WTC11 (cell line): ENCODE data around the gene RIOK1. TPM values are rescaled to one million over a fixed set of nuclear protein-coding genes. Genes with fewer than 3 reads are reported as not detected.

Experiments used
- ATAC-seq: fragments of 200-7000 bp; cut with Tn5 transposase; 2 replicates; pipeline ENCODE4 v1.10.0; 2021; ENCODE audit warnings: mild to moderate bottlenecking, moderate library complexity
- CTCF ChIA-PET: fragments of 300-600 bp; sonication (Branson Sonifier 250); formaldehyde crosslinking; loops from one replicate; lab custom pipeline; 2021; ENCODE audit warnings: antibody characterized with exemption; lab: Charles Lee
- POLR2A ChIA-PET: fragments of 350-600 bp; sonication (Branson Sonifier 250); formaldehyde crosslinking; loops from one replicate; lab custom pipeline; 2021; ENCODE audit warnings: antibody characterized with exemption; lab: Charles Lee
- DNase-seq: peaks from one replicate; pipeline ENCODE4 v3.0.0; 2021; ENCODE audit warnings: low spot score
- H3K27ac Mint-ChIP-seq: 2 replicates; pipeline ENCODE4 v1.8.0; 2021; ENCODE audit warnings: mixed read lengths
- H3K27me3 Mint-ChIP-seq: 2 replicates; pipeline ENCODE4 v1.8.0; 2021; ENCODE audit warnings: low read depth, mild to moderate bottlenecking, moderate library complexity, mixed read lengths
- H3K36me3 Mint-ChIP-seq: 2 replicates; pipeline ENCODE4 v1.8.0; 2021; ENCODE audit warnings: mixed read lengths
- H3K4me1 Mint-ChIP-seq: 2 replicates; pipeline ENCODE4 v1.8.0; 2022; ENCODE audit warnings: mixed read lengths
- H3K4me3 Mint-ChIP-seq: 2 replicates; pipeline ENCODE4 v1.8.0; 2021; ENCODE audit warnings: mild to moderate bottlenecking, moderate library complexity, mixed read lengths
- H3K9me3 Mint-ChIP-seq: 2 replicates; pipeline ENCODE4 v1.8.0; 2021; ENCODE audit warnings: mixed read lengths
- ATF3 ChIP-seq: sonication (generic); formaldehyde crosslinking; conservative IDR thresholded peaks from 2 replicates; pipeline ENCODE4 v1.8.1; 2022; ENCODE audit warnings: mild to moderate bottlenecking, missing genetic modification reagents
- CBFB ChIP-seq: sonication (generic); formaldehyde crosslinking; IDR thresholded peaks from 2 replicates; pipeline ENCODE4 v1.8.1; 2022; ENCODE audit warnings: mild to moderate bottlenecking, low read depth, missing genetic modification reagents
- EMX1 ChIP-seq: fragments of 250-450 bp; sonication (Bioruptor Pico); IDR thresholded peaks from 2 replicates; pipeline ENCODE4 v1.8.0; 2021; ENCODE audit warnings: mild to moderate bottlenecking
- ETV6 ChIP-seq: sonication (generic); formaldehyde crosslinking; IDR thresholded peaks from 2 replicates; pipeline ENCODE4 v1.8.1; 2022; ENCODE audit warnings: mild to moderate bottlenecking, missing genetic modification reagents
- FOXP1 ChIP-seq: sonication (generic); formaldehyde crosslinking; IDR thresholded peaks from 2 replicates; pipeline ENCODE4 v1.8.0; 2022; ENCODE audit warnings: missing genetic modification reagents, mild to moderate bottlenecking, moderate library complexity, borderline replicate concordance
- GRHL2 ChIP-seq: fragments of 250-450 bp; sonication (Bioruptor Pico); IDR thresholded peaks from 2 replicates; pipeline ENCODE4 v1.8.0; 2022; ENCODE audit warnings: mild to moderate bottlenecking, moderate library complexity; ENCODE audit not compliant: insufficient replicate concordance, severe bottlenecking
- MAX ChIP-seq: sonication (generic); formaldehyde crosslinking; IDR thresholded peaks from 2 replicates; pipeline ENCODE4 v1.8.0; 2022; ENCODE audit warnings: mild to moderate bottlenecking, missing genetic modification reagents
- MYBL2 ChIP-seq: sonication (generic); formaldehyde crosslinking; IDR thresholded peaks from 2 replicates; pipeline ENCODE4 v1.8.1; 2023; ENCODE audit warnings: mild to moderate bottlenecking, moderate library complexity, missing genetic modification reagents
- NFATC4 ChIP-seq: fragments of 250-450 bp; sonication (Bioruptor Pico); IDR thresholded peaks from 2 replicates; pipeline ENCODE4 v1.9.0; 2021; ENCODE audit warnings: mild to moderate bottlenecking
- NFE2L1 ChIP-seq: sonication (generic); formaldehyde crosslinking; IDR thresholded peaks from 2 replicates; pipeline ENCODE4 v1.8.1; 2023; ENCODE audit warnings: missing genetic modification reagents
- TEAD1 ChIP-seq: sonication (generic); formaldehyde crosslinking; IDR thresholded peaks from 2 replicates; pipeline ENCODE4 v1.8.0; 2022; ENCODE audit warnings: mild to moderate bottlenecking, missing genetic modification reagents
- USF1 ChIP-seq: sonication (generic); formaldehyde crosslinking; IDR thresholded peaks from 2 replicates; pipeline ENCODE4 v1.8.0; 2022; ENCODE audit warnings: mild to moderate bottlenecking, missing genetic modification reagents
- ZNF317 ChIP-seq: sonication (generic); formaldehyde crosslinking; IDR thresholded peaks from 2 replicates; pipeline ENCODE4 v1.8.1; 2023; ENCODE audit warnings: low read depth, mild to moderate bottlenecking, moderate library complexity, missing genetic modification reagents, borderline replicate concordance
- ZNF416 ChIP-seq: fragments of 250-450 bp; sonication (Bioruptor Pico); IDR thresholded peaks from 2 replicates; pipeline ENCODE4 v1.9.0; 2021; ENCODE audit warnings: mild to moderate bottlenecking, inconsistent platforms
- total RNA-seq: library from RNA; stranded (reverse); gene quantifications from 3 replicates; pipeline ENCODE4 v1.2.3, GENCODE V29; 2021
- TF ChIP-seq, protein P1 (sequence below): sonication (generic); formaldehyde crosslinking; IDR thresholded peaks from 2 replicates; pipeline ENCODE4 v1.8.0; 2022; ENCODE audit warnings: missing genetic modification reagents
- TF ChIP-seq, protein P2 (sequence below): sonication (generic); formaldehyde crosslinking; IDR thresholded peaks from 2 replicates; pipeline ENCODE4 v1.8.1; 2023; ENCODE audit warnings: mild to moderate bottlenecking, missing genetic modification reagents, borderline replicate concordance
- TF ChIP-seq, protein P3 (sequence below): sonication (generic); formaldehyde crosslinking; IDR thresholded peaks from 2 replicates; pipeline ENCODE4 v1.8.1; 2022; ENCODE audit warnings: low read depth, mild to moderate bottlenecking, moderate library complexity, missing genetic modification reagents, borderline replicate concordance
- TF ChIP-seq, protein P4 (sequence below): sonication (generic); formaldehyde crosslinking; IDR thresholded peaks from 2 replicates; pipeline ENCODE4 v1.8.1; 2022; ENCODE audit warnings: low read depth, missing genetic modification reagents, borderline replicate concordance
- TF ChIP-seq, protein P5 (sequence below): sonication (generic); formaldehyde crosslinking; IDR thresholded peaks from 2 replicates; pipeline ENCODE4 v1.8.1; 2023; ENCODE audit warnings: mild to moderate bottlenecking, missing genetic modification reagents, moderate library complexity

RIOK1 gene
- total RNA-seq, 1 experiment from 2014 or later: 25.6 TPM

GRCh38 chr6:7442467-7442866 is 52.9 kb downstream of the RIOK1 start:
- ChIA-PET POLR2A (no interaction called here), CTCF (interaction anchor here (1.7 kb wide), 1 partner anchor 18 kb away, joined by 3 read pairs; no protein-coding TSS in a partner anchor)
- no peaks in the 10 kb centered on the region; the same call in none of the 2 replicates for H3K27me3 Mint-ChIP-seq
- no peak overlapping the region for H3K27ac Mint-ChIP-seq
- peaks cover 14% of the 10 kb centered on the region; the same call in 1 of the 2 replicates for H3K4me1 Mint-ChIP-seq
- TF ChIP-seq USF1: no peak
- TF ChIP-seq, protein P1, sequence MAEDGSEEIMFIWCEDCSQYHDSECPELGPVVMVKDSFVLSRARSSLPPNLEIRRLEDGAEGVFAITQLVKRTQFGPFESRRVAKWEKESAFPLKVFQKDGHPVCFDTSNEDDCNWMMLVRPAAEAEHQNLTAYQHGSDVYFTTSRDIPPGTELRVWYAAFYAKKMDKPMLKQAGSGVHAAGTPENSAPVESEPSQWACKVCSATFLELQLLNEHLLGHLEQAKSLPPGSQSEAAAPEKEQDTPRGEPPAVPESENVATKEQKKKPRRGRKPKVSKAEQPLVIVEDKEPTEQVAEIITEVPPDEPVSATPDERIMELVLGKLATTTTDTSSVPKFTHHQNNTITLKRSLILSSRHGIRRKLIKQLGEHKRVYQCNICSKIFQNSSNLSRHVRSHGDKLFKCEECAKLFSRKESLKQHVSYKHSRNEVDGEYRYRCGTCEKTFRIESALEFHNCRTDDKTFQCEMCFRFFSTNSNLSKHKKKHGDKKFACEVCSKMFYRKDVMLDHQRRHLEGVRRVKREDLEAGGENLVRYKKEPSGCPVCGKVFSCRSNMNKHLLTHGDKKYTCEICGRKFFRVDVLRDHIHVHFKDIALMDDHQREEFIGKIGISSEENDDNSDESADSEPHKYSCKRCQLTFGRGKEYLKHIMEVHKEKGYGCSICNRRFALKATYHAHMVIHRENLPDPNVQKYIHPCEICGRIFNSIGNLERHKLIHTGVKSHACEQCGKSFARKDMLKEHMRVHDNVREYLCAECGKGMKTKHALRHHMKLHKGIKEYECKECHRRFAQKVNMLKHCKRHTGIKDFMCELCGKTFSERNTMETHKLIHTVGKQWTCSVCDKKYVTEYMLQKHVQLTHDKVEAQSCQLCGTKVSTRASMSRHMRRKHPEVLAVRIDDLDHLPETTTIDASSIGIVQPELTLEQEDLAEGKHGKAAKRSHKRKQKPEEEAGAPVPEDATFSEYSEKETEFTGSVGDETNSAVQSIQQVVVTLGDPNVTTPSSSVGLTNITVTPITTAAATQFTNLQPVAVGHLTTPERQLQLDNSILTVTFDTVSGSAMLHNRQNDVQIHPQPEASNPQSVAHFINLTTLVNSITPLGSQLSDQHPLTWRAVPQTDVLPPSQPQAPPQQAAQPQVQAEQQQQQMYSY: no peak
- TF ChIP-seq, protein P2, sequence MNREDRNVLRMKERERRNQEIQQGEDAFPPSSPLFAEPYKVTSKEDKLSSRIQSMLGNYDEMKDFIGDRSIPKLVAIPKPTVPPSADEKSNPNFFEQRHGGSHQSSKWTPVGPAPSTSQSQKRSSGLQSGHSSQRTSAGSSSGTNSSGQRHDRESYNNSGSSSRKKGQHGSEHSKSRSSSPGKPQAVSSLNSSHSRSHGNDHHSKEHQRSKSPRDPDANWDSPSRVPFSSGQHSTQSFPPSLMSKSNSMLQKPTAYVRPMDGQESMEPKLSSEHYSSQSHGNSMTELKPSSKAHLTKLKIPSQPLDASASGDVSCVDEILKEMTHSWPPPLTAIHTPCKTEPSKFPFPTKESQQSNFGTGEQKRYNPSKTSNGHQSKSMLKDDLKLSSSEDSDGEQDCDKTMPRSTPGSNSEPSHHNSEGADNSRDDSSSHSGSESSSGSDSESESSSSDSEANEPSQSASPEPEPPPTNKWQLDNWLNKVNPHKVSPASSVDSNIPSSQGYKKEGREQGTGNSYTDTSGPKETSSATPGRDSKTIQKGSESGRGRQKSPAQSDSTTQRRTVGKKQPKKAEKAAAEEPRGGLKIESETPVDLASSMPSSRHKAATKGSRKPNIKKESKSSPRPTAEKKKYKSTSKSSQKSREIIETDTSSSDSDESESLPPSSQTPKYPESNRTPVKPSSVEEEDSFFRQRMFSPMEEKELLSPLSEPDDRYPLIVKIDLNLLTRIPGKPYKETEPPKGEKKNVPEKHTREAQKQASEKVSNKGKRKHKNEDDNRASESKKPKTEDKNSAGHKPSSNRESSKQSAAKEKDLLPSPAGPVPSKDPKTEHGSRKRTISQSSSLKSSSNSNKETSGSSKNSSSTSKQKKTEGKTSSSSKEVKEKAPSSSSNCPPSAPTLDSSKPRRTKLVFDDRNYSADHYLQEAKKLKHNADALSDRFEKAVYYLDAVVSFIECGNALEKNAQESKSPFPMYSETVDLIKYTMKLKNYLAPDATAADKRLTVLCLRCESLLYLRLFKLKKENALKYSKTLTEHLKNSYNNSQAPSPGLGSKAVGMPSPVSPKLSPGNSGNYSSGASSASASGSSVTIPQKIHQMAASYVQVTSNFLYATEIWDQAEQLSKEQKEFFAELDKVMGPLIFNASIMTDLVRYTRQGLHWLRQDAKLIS (CRISPR knock-in tag): no peak
- TF ChIP-seq MAX (CRISPR knock-in tag): no peak
- no peak for TF ChIP-seq ETV6 (CRISPR knock-in tag)
- no peak for TF ChIP-seq CBFB
- TF ChIP-seq ZNF317 (CRISPR knock-in tag): no peak
- TF ChIP-seq, protein P3, sequence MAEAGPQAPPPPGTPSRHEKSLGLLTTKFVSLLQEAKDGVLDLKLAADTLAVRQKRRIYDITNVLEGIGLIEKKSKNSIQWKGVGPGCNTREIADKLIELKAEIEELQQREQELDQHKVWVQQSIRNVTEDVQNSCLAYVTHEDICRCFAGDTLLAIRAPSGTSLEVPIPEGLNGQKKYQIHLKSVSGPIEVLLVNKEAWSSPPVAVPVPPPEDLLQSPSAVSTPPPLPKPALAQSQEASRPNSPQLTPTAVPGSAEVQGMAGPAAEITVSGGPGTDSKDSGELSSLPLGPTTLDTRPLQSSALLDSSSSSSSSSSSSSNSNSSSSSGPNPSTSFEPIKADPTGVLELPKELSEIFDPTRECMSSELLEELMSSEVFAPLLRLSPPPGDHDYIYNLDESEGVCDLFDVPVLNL (CRISPR knock-in tag): no peak
- no peak for TF ChIP-seq NFATC4 (CRISPR knock-in tag)
- no peak for TF ChIP-seq ZNF416
- TF ChIP-seq GRHL2: no peak
- TF ChIP-seq, protein P4, sequence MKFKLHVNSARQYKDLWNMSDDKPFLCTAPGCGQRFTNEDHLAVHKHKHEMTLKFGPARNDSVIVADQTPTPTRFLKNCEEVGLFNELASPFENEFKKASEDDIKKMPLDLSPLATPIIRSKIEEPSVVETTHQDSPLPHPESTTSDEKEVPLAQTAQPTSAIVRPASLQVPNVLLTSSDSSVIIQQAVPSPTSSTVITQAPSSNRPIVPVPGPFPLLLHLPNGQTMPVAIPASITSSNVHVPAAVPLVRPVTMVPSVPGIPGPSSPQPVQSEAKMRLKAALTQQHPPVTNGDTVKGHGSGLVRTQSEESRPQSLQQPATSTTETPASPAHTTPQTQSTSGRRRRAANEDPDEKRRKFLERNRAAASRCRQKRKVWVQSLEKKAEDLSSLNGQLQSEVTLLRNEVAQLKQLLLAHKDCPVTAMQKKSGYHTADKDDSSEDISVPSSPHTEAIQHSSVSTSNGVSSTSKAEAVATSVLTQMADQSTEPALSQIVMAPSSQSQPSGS (CRISPR knock-in tag): no peak
- TF ChIP-seq NFE2L1 (CRISPR knock-in tag): no peak
- TF ChIP-seq TEAD1 (CRISPR knock-in tag): no peak
- TF ChIP-seq EMX1 (CRISPR knock-in tag): no peak
- TF ChIP-seq MYBL2 (CRISPR knock-in tag): no peak
- TF ChIP-seq FOXP1 (CRISPR knock-in tag): no peak
- TF ChIP-seq, protein P5, sequence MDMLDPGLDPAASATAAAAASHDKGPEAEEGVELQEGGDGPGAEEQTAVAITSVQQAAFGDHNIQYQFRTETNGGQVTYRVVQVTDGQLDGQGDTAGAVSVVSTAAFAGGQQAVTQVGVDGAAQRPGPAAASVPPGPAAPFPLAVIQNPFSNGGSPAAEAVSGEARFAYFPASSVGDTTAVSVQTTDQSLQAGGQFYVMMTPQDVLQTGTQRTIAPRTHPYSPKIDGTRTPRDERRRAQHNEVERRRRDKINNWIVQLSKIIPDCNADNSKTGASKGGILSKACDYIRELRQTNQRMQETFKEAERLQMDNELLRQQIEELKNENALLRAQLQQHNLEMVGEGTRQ (CRISPR knock-in tag): no peak
- no peak for TF ChIP-seq ATF3
- ATAC-seq (no peak), DNase-seq (no peak)
- no peak overlapping the region for H3K4me3 Mint-ChIP-seq
- H3K36me3 Mint-ChIP-seq: 0 out of 2 replicates have a peak, but pooled peaks cover 3% of the 10 kb centered on the region
- H3K9me3 Mint-ChIP-seq: peaks cover 12% of the 10 kb centered on the region
